Bone marrow (tissue), 2 donors: ENCODE results near the gene LAMA5.

Source experiments
- DNase-seq, 2 donors: peaks; one replicate each; lab custom pipeline; 2025; lab: John Stamatoyannopoulos, UW

LAMA5 gene

GRCh38 chr20:62358171-62359042, 8.7 kb downstream of the LAMA5 start:
- no peak for DNase-seq

DNA sequence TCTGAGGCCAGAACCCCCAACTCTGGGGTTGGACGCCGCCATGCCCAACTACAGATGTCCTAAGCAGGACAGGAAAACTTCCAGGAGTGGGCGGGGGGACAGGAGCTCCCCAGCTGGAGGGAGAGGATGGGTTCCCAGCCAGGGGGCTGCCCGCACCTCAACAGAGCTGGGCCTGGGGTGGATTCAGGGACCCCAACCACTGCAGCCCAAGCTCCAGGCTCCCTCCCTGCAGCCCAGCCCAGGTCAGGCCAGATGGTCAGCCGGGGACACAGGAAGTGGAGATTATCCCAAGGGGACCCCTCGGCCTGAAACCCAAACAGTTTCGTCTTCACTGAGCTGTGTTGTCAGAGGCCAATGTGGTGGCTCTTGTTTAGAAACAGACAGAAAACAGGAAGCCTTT, 9.4 kb downstream of the LAMA5 start:
- no peak for DNase-seq

DNA sequence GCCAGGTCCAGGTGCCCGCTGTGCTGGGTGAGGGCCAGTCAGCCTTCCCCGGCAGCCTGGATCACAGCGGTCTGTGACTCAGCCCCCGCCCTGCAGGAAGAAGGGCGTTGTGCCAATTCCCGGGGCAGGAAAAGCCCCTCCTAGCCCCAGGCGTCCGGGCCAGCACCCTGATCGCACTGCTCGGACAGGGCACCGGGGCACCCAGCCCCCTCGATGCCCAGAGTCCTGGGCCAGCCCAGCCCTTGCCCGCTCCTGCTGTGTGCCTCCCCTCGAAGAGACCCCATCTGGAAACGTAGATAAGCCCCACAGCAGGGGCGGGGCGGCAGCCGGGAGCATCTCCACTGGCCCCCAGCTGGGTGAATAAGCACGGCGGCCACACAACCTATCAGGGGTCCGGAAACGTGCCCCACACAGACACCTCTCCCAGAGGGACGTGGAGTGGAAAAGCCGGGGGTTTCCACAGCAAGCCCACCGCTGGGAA, 9.9 kb downstream of the LAMA5 start:
- no peak for DNase-seq

GRCh38 chr20:62356589-62357186, 10.4 kb downstream of the LAMA5 start:
- no peak for DNase-seq

DNA sequence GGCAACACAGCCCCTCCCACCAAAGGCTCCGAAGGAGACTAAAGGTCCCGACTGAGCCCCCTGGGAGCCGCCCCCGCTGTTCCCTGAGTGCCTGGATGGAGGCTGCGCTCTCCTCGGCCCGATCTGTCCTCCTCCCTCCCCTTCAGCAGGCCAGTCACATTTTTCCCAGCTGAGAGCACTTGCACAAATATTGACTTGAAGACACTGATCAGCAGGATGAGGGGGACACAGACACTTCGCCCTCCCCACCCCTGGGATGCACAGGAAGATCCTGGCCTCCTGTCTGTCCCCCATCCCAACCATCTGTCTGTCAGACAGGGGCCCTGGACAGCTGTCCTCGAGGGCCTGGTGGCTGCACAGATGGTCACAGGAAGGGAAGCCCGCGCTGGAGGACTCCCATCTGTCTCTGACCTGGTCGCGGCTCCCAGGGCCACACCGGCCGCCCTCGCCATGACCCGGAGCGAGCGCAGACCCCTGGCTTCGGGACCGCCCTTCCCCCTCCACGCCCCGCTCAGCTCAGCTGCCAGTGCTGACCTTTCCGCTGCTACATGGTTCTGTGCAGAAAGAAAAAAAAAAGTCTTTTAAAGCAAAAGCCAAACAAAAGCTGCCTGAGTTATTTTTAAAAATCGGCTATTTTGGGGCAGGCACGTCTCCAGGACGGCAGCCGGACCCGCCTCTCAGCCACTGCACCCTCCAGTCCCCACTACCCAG, 11.1 kb downstream of the LAMA5 start:
- DNase-seq: no peak

DNA sequence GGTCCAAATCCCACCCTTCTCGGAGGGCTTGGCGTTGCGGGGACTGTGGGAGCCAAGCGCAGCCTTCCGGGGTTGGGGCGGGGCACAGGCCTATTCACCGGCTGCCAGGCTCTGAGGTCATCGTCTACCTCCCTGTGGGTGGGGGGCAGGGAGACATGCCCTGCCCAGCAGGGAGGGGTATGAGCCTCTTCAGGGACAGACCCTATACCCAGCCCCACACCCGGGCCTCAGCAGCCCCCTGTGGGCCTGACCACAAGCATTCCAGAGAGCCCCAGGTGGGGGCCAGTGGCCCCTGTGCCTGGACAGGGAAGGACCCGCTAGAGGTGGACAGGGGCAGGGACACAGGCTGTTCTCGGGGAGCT, 11.6 kb downstream of the LAMA5 start:
- no peak for DNase-seq

- DNase-seq: no peak
These were observed 12.2 kb downstream of the LAMA5 start for GRCh38 chr20:62354811-62355341.

GRCh38 chr20:62354031-62354808, 12.9 kb downstream of the LAMA5 start:
- no peak for DNase-seq

DNA sequence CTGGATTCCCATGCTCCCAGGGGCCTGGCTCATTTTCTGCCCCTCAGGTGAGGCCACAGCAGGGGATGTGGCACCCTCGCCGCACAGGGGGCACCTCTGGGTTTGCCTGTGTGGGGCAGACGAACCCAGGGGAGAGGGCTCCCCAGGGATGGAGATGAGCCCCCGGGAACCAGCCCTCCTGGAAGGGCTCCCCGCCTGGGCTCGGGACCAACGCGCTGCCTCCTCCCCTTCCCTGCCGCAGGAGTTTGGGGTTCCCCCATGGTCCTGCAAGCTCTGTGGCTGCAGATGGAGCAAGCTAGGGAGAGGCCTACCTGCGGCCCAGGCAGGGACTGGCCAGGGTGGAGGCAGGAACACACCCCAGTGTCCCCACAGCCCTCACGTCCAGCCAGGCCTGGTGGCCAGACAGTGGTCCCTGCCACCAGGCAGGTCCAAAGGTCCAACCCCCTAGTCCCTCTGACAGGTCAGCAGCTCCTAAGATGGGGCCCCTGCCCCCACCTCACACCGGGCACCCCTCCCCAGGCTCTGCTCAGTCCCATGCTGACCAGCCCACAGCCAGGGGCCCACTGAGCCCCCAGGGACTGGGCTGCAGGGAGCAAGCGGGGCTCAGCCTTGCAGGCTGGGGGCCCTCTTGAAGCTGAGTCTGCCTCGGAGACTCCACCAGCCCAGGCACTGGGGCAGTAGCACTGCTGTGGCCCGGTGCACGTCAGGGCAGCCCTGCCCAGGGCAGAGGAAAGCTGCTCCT, 13.7 kb downstream of the LAMA5 start:
- no peak for DNase-seq

DNA sequence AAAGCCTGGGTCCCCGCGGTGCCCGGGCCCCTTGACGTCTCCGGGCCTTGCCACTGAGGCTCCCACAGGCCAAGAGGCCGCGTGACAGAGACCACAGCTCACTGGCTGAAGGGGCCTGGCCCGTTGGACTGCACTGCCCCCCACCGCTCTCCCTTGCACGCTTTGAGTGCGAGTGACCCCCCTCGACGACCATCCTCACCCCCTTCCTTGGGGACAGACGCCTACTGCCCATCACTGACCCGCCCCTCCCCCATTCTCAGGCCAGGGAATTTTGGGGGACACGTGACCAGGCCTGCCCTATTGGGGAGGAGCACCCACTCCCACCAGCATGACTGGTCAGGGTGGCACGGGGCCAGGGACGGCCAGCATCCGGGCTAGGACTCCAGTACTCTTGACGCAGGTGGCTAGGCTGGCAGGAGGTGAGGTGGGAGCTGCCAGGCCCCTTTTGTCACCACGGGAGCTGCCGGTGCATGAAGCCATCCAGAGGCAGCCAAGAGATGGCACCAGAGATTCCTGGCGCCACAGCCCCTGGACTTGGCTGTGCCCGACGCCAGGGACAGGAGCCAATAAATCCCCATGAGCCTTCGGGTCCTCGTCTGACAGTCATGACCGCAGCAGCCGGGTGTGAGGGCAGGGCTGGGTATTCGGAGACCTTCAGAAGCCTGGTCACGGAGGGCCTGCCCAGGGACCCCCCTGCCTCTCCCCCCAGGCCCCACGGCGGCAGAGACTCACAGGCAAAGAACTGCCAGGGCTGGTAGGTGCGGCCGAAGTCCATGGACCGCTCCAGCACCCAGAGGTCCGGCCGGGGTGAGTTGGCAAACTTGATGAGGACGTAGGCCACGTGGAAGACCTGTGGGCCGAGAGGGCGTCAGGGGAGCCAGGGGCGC, 14.5 kb downstream of the LAMA5 start:
- no peak for DNase-seq

GRCh38 chr20:62351469-62352401, 15.4 kb downstream of the LAMA5 start:
- DNase-seq: no peak

GRCh38 chr20:62350629-62351422, 16.3 kb downstream of the LAMA5 start:
- no peak for DNase-seq

DNA sequence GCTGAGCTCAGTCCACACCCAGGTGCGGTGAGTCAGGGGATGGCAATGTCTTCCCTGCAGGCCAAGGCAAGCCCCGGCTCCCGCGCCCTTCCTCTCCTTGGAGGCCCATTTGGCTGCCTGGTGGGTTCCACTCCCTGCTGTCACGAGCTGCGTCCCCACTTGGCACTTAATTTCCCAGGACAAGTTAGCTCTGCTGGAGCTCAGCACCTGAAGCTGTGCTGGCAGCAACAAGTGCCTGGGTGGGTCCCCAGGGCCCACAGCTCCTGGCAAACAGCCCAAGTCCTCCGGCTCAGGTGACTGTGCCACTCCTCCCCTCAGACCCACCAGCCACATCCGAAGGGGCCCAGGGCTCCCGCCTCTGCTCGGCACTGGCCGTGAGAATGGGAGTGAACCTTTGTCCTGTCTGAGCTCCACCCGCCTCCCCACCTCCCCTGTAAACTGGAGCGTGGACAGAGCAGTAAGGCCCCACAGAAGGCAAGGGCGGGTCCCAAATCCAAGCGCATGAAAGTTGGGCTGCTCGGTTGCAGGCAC, 16.9 kb downstream of the LAMA5 start:
- no peak for DNase-seq

GRCh38 chr20:62349556-62350097, 17.5 kb downstream of the LAMA5 start:
- DNase-seq: no peak

DNA sequence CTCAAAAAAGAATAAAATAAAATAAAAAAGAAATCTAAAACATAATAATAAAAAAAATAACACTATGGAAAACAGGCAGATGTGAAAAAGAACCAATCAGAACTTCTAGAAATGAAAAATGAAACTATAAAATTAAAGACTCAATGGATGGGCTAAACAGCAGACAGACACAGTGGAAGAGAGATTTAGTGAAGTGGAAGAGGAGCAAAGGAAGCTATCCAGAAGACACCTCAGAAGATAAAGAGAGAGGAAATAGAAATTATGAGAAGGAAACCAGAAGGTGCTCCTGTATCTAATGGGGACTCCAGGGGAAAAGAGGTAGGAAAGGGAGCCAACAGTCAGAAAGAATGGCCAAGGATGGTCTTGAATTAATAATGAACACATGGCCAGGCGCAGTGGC, 18.5 kb downstream of the LAMA5 start:
- DNase-seq: no peak

DNA sequence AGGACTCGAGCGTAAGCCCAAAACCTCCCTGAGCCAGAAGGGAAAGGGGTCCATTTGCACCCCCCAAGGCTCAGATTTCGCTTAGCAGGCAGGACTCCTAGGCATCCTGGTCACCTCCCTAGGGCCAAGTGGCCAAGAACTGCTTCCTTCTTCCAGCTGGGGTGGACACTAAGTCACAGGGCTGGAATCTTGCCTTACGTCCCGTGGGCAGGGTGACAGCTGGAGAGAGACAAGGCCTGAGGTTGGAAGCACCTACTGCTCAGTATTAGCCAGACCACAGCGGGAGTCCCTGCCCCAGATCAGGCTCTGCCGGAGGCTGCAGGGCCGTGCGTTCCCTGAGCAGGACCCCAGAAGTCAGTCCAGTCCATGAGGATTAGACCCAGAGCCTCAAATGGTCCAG, 19.7 kb downstream of the LAMA5 start:
- DNase-seq: no peak

DNA sequence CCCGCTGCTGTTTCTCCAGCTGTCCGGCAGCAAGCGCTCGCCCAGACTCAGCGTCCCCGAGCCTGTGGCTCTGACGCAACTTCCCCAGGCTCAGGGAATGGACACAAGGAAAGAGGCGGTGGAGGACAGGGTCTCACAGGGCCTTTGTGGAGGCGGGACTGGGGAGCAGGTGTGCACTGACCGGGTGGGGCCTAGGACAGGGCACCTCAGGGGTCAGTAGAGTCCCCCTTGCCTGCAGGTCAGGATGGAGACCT, 20.0 kb downstream of the LAMA5 start:
- DNase-seq: no peak
